Sigmoid colon (tissue), 4 donors: ENCODE results near the gene CNKSR3.

Source experiments
- EP300 ChIP-seq, 4 donors: sonication (generic); formaldehyde crosslinking; IDR thresholded peaks; one replicate each; pipeline ENCODE4 v1.6.1; 2017; ENCODE audit warnings: antibody characterized with exemption in 4 of 4
- POLR2A ChIP-seq, 2 donors: fragments of 450-650 bp; IDR thresholded peaks; one replicate each; pipeline ENCODE4 v1.6.1; 2016; ENCODE audit warnings: antibody characterized with exemption in 2 of 2, mild to moderate bottlenecking in 2 of 2, moderate library complexity in 2 of 2
- POLR2AphosphoS5 ChIP-seq, 4 donors: sonication (generic); formaldehyde crosslinking; IDR thresholded peaks; one replicate each; pipeline ENCODE4 v1.6.1; 2017; ENCODE audit warnings: antibody characterized with exemption in 4 of 4
- TF ChIP-seq, protein P1 (sequence below), 4 experiments: fragments of 450-650 bp in 3 of 4; fragments of 200-600 bp in 1 of 4; IDR thresholded peaks; one replicate each; pipeline ENCODE4 v1.5.1; 2016 to 2019; ENCODE audit warnings: antibody characterized with exemption in 4 of 4, mild to moderate bottlenecking in 3 of 4, moderate library complexity in 2 of 4

DNA sequence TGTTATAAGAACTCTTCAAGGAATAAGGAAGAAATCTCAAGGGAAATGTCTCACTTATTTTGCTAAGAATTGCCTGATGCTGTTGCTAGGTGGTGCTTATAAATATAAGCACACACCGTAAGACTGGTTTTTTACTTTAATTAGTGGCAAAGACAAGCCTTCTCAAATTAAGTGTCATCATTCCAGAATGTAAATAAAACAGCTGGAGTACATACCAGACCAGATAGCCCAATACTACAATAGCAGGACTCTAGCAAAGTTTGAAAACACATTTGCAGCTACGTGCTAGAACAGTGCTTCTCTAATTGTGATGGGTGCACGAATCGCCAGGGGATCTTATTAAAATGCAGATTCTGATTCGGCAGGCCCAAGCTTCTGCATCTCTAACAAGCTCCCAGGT is 6.8 kb downstream of the CNKSR3 start:
- TF ChIP-seq EP300 (IDR thresholded peaks at IDR 0.05) (no peak), POLR2AphosphoS5 (IDR thresholded peaks at IDR 0.05) (no peak), POLR2A (IDR thresholded peaks at IDR 0.05) (no peak)
- TF ChIP-seq, protein P1, sequence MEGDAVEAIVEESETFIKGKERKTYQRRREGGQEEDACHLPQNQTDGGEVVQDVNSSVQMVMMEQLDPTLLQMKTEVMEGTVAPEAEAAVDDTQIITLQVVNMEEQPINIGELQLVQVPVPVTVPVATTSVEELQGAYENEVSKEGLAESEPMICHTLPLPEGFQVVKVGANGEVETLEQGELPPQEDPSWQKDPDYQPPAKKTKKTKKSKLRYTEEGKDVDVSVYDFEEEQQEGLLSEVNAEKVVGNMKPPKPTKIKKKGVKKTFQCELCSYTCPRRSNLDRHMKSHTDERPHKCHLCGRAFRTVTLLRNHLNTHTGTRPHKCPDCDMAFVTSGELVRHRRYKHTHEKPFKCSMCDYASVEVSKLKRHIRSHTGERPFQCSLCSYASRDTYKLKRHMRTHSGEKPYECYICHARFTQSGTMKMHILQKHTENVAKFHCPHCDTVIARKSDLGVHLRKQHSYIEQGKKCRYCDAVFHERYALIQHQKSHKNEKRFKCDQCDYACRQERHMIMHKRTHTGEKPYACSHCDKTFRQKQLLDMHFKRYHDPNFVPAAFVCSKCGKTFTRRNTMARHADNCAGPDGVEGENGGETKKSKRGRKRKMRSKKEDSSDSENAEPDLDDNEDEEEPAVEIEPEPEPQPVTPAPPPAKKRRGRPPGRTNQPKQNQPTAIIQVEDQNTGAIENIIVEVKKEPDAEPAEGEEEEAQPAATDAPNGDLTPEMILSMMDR (IDR thresholded peaks at IDR 0.05), result no peak
